ENCODE measurements around the gene EIPR1. TPM values are rescaled to one million over a fixed set of nuclear protein-coding genes. Genes with fewer than 3 reads are reported as not detected.

Gene EIPR1
- total RNA-seq, 1 experiment from 2014 or later = 27.8 TPM

- Histone ChIP-seq H3K4me1 (ENCODE audit: insufficient read depth, low read length) (no peaks in the 10 kb centered on the region; the same call in 1 of the 2 replicates), H3K23ac (ENCODE audit: insufficient read length, low read depth, low read length) (no peak overlapping the region), H2BK120ac (ENCODE audit: low read depth, low read length, poor library complexity, severe bottlenecking) (no peak overlapping the region), H3K9ac (ENCODE audit: extremely low read depth, insufficient read length, low read length) (no peak overlapping the region), H3T11ph (ENCODE audit: low read length) (no peak overlapping the region), H4K8ac (replicated peaks; ENCODE audit: insufficient read length, low read depth, low read length) (no peak overlapping the region), H3K23me2 (ENCODE audit: insufficient read length, low read depth, low read length, poor library complexity, severe bottlenecking) (no peaks in the 10 kb centered on the region), H3K14ac (ENCODE audit: insufficient read depth, low read length) (no peak overlapping the region), H3K4ac (ENCODE audit: low read depth, low read length) (no peak overlapping the region), H3K4me2 (ENCODE audit: insufficient read depth, insufficient read length, low read length) (no peak overlapping the region), H2BK5ac (ENCODE audit: insufficient read length, low read length) (no peak overlapping the region), H4K20me1 (ENCODE audit: control insufficient read depth, insufficient read depth, insufficient read length) (no peaks in the 10 kb centered on the region), H3K27ac (ENCODE audit: insufficient read length, low read depth, low read length) (no peak overlapping the region), H4K91ac (ENCODE audit: insufficient read length, low read depth, low read length) (no peak overlapping the region), H4K5ac (ENCODE audit: insufficient read length, low read depth, low read length) (no peak overlapping the region), H2AFZ (ENCODE audit: low read length) (no peak overlapping the region), H2BK12ac (ENCODE audit: insufficient read length, low read depth, low read length) (no peak overlapping the region), H2AK5ac (ENCODE audit: insufficient read length, low read length) (no peak overlapping the region), H2BK20ac (ENCODE audit: low read depth, low read length, poor library complexity, severe bottlenecking) (no peak overlapping the region), H3K79me2 (ENCODE audit: insufficient read depth, low read length) (no peaks in the 10 kb centered on the region), H2BK15ac (ENCODE audit: low read depth, low read length) (no peak overlapping the region), H3K9me3 (ENCODE audit: control insufficient read depth, low read depth, low read length) (no peaks in the 10 kb centered on the region), H3K56ac (ENCODE audit: insufficient read length, low read depth, low read length) (no peak overlapping the region), H3K18ac (ENCODE audit: insufficient read length, low read depth, low read length) (no peak overlapping the region), H3K79me1 (ENCODE audit: insufficient read depth, low read depth, low read length, poor library complexity, severe bottlenecking) (no peaks in the 10 kb centered on the region), H3K27me3 (ENCODE audit: insufficient read depth, low read length) (no peaks in the 10 kb centered on the region)
- Mint-ChIP-seq H3K9me3 (no peaks in the 10 kb centered on the region), H3K4me1 (peaks cover 7 to 14% of the 10 kb centered on the region in 2 experiments), H3K36me3 (ENCODE audit: insufficient read depth in 1 of 3, low read depth in 3 of 3) (peaks cover 3 to 5% (median 4%) of the 10 kb centered on the region in 3 experiments; a peak in 5 of 7 replicates), H3K27me3 (ENCODE audit: low read depth) (no peaks in the 10 kb centered on the region), H3K27ac (no peak overlapping the region; a peak in 1 of 7 replicates), H3K4me3 (no peak overlapping the region)
- WGBS (ENCODE audit: extremely low coverage, insufficient read length, low lambda C conversion rate) = no CpG with 5 or more reads among the region's 26 CpGs
- no peak for TF ChIP-seq CTCF (conservative IDR thresholded peaks at IDR 0.05)
- no peak for DNase-seq
These were observed 166.2 kb downstream of the EIPR1 start for GRCh38 chr2:3211256-3212060.
